ENCODE data around the gene IFITM2. TPM values are rescaled to one million over a fixed set of nuclear protein-coding genes. Genes with fewer than 3 reads are reported as not detected.
"Not testable (repeated sequence)": the region's sequence is repeated elsewhere in the genome, so short reads cannot be mapped to it uniquely, and the experiment has no call there.

IFITM2 gene
- total RNA-seq, 1 experiment from 2014 or later, result 50.4 TPM

- no peak overlapping the region for H3K4me3 ChIP-seq
- H3K27me3 ChIP-seq, result no peaks in the 10 kb centered on the region
- H3K36me3 ChIP-seq, result no peaks in the 10 kb centered on the region
- H3K9me3 ChIP-seq, result no peaks in the 10 kb centered on the region
- DNase-seq, result no peak
These were observed 18.4 kb downstream of the IFITM2 start for GRCh38 chr11:325796-326591.

- no peak overlapping the region for H3K4me3 ChIP-seq
- H3K9me3 ChIP-seq, result peaks cover 2% of the 10 kb centered on the region; the same call in 1 of the 2 replicates
- DNase-seq, result no peak
- H3K36me3 ChIP-seq, result no peaks in the 10 kb centered on the region
- no peaks in the 10 kb centered on the region for H3K27me3 ChIP-seq
These were observed 18.9 kb downstream of the IFITM2 start for GRCh38 chr11:326592-326841.

- Histone ChIP-seq H3K4me3 (no peak overlapping the region), H3K9me3 (peaks cover 6% of the 10 kb centered on the region), H3K27me3 (no peaks in the 10 kb centered on the region), H3K36me3 (no peaks in the 10 kb centered on the region)
- no peak for DNase-seq
These were observed 19.4 kb downstream of the IFITM2 start for GRCh38 chr11:326842-327580.

DNA sequence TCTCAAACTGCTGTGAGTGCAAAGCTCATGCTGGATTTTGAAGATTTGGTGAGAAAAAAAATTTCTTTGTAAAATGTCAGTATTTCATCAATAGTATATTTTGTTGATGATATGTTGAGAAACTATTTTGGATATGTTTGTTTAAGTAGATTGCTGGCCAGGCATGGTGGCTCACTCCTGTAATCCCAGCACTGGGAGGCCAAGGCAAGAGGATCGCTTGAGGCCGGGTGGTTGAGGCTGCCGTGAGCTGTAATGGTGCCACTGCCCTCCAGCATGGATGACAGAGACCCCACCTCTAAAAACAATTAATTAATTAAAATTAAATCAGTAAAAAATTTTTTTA is 19.9 kb downstream of the IFITM2 start:
- no peaks in the 10 kb centered on the region for H3K36me3 ChIP-seq
- no peak overlapping the region for H3K4me3 ChIP-seq
- no peak for DNase-seq
- no peaks in the 10 kb centered on the region for H3K27me3 ChIP-seq
- H3K9me3 ChIP-seq, result peaks cover 6% of the 10 kb centered on the region

- no peaks in the 10 kb centered on the region for H3K27me3 ChIP-seq
- H3K4me3 ChIP-seq, result no peak overlapping the region
- no peaks in the 10 kb centered on the region for H3K36me3 ChIP-seq
- peaks cover 6% of the 10 kb centered on the region for H3K9me3 ChIP-seq
- DNase-seq, result no peak
These were observed 20.4 kb downstream of the IFITM2 start for GRCh38 chr11:328012-328411.

GRCh38 chr11:328516-329100 is 21.0 kb downstream of the IFITM2 start:
- H3K9me3 ChIP-seq, H3K27me3 ChIP-seq, H3K36me3 ChIP-seq, H3K4me3 ChIP-seq, DNase-seq: not testable (repeated sequence)

DNA sequence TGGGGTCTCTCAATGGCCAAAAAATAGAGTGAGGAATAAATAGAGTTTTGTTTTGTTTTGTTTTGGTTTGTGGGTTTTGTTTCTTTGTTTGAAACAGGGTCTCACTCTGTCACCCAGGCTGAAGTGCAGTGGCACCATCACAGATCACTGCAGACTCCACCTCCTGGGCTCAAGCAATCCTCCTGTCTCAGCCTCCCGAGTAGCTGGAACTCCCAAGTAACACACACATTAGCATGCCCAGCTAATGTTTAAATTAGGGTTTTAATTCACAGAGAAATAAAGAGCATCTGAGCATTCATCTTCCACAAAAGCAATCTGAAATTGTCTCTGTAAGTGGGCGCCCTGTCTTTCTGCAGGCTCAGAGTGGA is 22.3 kb downstream of the IFITM2 start:
- no peaks in the 10 kb centered on the region for H3K27me3 ChIP-seq
- H3K9me3 ChIP-seq, result peaks cover 6% of the 10 kb centered on the region
- no peaks in the 10 kb centered on the region for H3K36me3 ChIP-seq
- no peak for DNase-seq
- no peak overlapping the region for H3K4me3 ChIP-seq

DNA sequence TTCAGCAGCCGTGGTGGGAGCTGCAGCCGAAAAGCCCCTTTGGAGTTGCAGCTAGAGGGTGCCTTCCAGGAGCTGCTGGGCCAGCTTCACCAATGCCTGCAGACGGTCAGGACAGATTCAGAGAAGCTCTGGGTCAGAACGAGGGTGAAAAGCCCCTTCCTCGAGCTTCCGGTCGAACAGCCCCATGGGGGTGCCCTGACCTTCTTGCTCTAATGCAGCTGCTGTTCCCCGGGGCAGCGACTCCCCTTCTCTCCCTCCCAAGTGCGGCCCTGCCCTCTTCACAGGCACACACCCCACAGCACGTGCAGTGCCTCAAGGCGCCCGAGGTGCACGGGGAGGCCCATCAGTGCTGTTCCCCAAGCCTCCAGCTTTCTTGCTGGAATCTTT is 22.7 kb downstream of the IFITM2 start:
- DNase-seq, result no peak
- Histone ChIP-seq H3K9me3 (peaks cover 6% of the 10 kb centered on the region), H3K4me3 (no peak overlapping the region), H3K27me3 (no peaks in the 10 kb centered on the region), H3K36me3 (no peaks in the 10 kb centered on the region)

- Histone ChIP-seq H3K36me3 (no peaks in the 10 kb centered on the region), H3K27me3 (no peaks in the 10 kb centered on the region), H3K9me3 (peaks cover 6% of the 10 kb centered on the region), H3K4me3 (no peak overlapping the region)
- DNase-seq, result no peak
These were observed 23.2 kb downstream of the IFITM2 start for GRCh38 chr11:330694-331357.

GRCh38 chr11:331358-332060 is 23.9 kb downstream of the IFITM2 start:
- Histone ChIP-seq H3K36me3 (no peaks in the 10 kb centered on the region), H3K27me3 (no peaks in the 10 kb centered on the region), H3K4me3 (no peak overlapping the region), H3K9me3 (peaks cover 6% of the 10 kb centered on the region)
- no peak for DNase-seq

DNA sequence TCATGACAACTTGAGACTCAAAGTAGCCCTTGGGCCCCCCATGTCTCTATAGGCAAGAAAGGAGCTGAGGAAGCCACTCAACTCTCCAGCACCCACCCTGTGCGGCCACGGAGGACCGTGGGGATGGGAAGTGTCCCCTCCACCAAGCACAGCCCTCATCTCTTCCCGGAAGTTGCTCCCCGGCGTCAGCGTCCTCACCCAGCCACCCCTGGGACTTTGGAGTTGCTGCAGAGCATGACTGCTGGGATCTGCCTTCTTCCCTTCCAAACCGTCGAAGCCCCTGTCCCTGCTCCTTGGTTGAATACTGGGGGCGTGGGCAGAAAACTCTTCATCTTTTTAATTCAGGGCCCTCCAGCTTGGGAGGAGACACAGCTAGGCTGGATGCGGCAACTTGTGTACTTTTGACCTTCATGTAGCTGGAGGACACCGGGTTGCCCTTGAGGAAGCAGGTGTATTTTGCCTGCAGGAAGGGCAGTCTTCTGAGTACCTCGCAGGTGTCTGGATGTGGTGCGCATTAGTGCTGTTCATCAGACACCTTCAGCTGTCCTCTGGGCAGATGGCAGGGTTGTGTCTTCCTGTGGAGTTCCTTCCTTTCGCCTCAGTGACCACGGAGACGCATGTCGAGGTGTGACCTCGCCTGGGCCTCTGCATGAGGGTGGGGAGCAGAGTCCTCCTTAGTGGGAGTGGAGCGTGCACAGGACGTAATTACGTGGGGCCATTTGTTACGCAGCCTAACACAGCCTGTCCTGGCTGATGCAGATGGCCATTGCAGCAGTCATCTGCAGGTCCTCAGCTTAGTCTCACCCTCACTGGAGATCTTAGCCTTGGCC is 25.2 kb downstream of the IFITM2 start:
- no peak for DNase-seq
- Histone ChIP-seq H3K4me3 (no peak overlapping the region), H3K36me3 (no peaks in the 10 kb centered on the region), H3K27me3 (no peaks in the 10 kb centered on the region), H3K9me3 (peaks cover 6% of the 10 kb centered on the region)

DNA sequence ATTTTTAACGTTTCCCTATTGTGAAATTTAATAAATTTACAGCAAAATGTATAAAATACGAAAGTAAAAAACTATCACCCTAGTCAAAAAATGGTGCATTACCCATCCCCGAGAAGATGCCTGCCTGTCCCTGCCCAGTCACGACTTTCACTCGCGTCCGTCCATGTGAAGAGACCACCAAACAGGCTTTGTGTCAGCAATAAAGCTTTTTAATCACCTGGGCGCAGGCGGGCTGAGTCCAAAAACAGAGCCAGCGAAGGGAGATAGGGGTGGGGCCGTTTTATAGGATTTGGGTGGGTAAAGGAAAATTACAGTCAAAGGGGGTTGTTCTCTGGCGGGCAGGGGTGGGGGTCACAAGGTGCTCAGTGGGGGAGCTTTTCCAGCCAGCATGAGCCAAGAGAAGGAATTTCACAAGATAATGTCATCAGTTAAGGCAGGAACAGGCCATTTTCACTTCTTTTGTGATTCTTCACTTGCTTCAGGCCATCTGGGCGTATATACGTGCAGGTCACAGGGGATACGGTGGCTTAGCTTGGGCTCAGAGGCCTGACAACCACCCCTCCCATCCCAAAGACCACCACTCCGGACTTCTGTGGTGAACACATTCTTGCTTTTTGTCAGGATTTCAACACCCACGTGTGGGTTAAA is 26.1 kb downstream of the IFITM2 start:
- not testable (repeated sequence) for H3K4me3 ChIP-seq, H3K27me3 ChIP-seq, DNase-seq, H3K9me3 ChIP-seq, H3K36me3 ChIP-seq

DNA sequence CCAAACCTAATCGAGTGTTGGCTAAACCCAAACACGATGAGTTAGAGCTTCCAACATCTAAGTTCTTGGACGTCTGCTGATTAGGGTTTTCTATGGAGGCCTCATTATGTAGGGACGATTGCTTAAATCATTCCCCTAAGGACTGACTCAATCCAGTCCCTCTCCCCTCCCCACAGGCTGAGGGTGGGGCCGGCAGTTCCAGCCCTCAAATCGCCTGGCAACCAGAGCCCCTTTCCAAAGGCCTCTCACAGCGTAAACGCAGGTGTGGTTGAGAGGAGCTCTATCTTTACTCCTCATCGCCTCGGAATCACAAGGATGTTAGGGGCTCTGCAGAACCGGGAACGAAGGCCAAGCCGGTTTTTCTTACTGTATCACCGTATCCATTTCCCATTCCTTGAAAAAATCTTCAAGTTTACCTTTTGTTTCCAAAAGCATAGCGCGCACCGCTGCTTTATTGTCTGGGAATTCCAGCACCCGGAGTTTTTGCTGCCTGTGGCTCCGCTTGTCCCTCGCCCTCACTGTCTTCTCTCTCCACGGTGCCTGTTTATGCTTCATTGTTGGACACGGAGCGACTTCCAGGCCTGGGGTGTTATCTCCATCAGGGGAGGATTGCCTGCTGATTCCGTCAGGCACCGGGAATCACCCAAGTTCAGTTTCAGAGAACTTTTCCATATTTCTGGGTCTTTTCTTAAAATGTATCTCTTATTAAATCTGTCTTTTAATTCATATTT is 26.8 kb downstream of the IFITM2 start:
- no peak for DNase-seq
- H3K4me3 ChIP-seq, result no peak overlapping the region

DNA sequence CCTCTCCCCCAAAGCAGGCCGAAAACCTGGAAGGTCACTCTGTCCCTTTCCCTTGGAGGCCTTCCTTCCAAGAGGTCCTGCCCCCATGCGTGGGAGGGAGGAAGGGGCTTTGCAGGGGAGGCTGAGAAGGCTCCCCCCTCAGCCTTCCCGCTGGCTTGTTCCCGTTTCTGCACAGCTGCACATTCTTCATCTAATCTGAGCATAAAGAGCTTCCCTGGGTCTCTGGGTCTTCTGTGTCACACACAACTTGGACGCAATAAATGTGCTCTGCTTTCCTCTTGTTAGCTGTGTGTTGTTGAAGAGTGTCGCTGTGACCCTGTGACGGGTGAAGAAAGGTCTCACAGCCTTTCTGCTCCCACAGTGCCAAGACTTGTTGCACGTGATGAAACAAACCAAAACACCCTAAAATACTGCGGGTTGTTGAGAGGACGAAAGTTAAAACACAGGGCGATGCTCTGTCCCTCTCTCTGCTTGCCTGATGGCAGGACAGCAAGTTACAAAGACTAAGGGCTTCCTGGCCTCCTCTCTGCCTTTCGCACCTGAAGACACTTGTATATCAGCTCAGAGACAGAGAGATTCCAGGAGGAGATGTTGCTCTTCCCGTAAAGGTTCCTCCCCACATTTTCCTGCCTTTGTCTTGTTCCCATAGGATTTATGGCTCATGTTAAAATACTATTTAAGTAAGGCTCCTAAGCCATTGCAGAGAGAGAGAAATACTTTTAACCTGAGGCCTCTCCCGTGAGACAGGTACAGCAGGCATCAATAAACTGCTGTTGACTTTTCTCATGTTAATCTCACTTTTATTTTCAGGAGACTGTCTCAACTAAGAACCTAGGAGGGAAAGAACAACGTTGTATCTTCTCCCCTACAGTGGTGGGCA is 28.4 kb downstream of the IFITM2 start:
- peaks cover 6% of the 10 kb centered on the region for H3K9me3 ChIP-seq
- no peak for DNase-seq
- no peaks in the 10 kb centered on the region for H3K27me3 ChIP-seq
- no peak overlapping the region for H3K4me3 ChIP-seq
- H3K36me3 ChIP-seq, result no peaks in the 10 kb centered on the region

More for the DNA sequence above, 26.8 kb downstream of the IFITM2 start:
- H3K36me3 ChIP-seq, result no peaks in the 10 kb centered on the region
- no peaks in the 10 kb centered on the region for H3K27me3 ChIP-seq
- peaks cover 6% of the 10 kb centered on the region for H3K9me3 ChIP-seq

Measured in MG63 (cell line).